HepG2 (cell line): Measurements from ENCODE around the gene HERC5. TPM values are rescaled to one million over a fixed set of nuclear protein-coding genes. Genes with fewer than 3 reads are reported as not detected.

Experiments
- CEBPB ChIP-seq: IDR thresholded peaks from 2 replicates; pipeline ENCODE4 v1.6.1; 2011; ENCODE audit warnings: low read depth, low read length, improper control_type of control experiment, borderline replicate concordance
- CHD4 ChIP-seq: fragments of 200-600 bp; sonication (generic); IDR thresholded peaks from 2 replicates; pipeline ENCODE4 v1.7.0; 2017; ENCODE audit warnings: mild to moderate bottlenecking, low read length, borderline replicate concordance
- KLF6 ChIP-seq: IDR thresholded peaks from 2 replicates; pipeline ENCODE4 v1.8.0; 2016; ENCODE audit warnings: missing biosample characterization, missing genetic modification reagents
- ONECUT2 ChIP-seq: sonication (generic); formaldehyde crosslinking; IDR thresholded peaks from 2 replicates; pipeline ENCODE4 v1.4.0; 2020; ENCODE audit warnings: missing genetic modification reagents
- PHF5A ChIP-seq: IDR thresholded peaks from one replicate; pipeline ENCODE4 v1.6.1; 2018; ENCODE audit warnings: low read depth, missing genetic modification reagents; ENCODE audit not compliant: unreplicated experiment
- PLSCR1 ChIP-seq: sonication (generic); formaldehyde crosslinking; IDR thresholded peaks from 2 replicates; pipeline ENCODE4 v1.5.0; 2020; ENCODE audit warnings: missing genetic modification reagents, mild to moderate bottlenecking, borderline replicate concordance
- PRDM10 ChIP-seq: sonication (generic); formaldehyde crosslinking; IDR thresholded peaks from 2 replicates; pipeline ENCODE4 v1.4.0; 2020; ENCODE audit warnings: low read depth, missing genetic modification reagents
- REL ChIP-seq: sonication (generic); formaldehyde crosslinking; conservative IDR thresholded peaks from 2 replicates; pipeline ENCODE4 v1.8.0; 2022; ENCODE audit warnings: mild to moderate bottlenecking, missing genetic modification reagents, moderate library complexity
- SIX1 ChIP-seq: sonication (generic); formaldehyde crosslinking; IDR thresholded peaks from 2 replicates; pipeline ENCODE4 v1.4.0; 2020; ENCODE audit warnings: missing genetic modification reagents, borderline replicate concordance
- ZBTB26 ChIP-seq: IDR thresholded peaks from 2 replicates; pipeline ENCODE4 v1.6.1; 2016; ENCODE audit warnings: missing compliant biosample characterization, missing genetic modification reagents, borderline replicate concordance
- ZNF484 ChIP-seq: sonication (generic); formaldehyde crosslinking; IDR thresholded peaks from 2 replicates; pipeline ENCODE4 v1.5.1; 2020; ENCODE audit warnings: mild to moderate bottlenecking, low read depth, missing genetic modification reagents, borderline replicate concordance
- ZNF557 ChIP-seq: sonication (generic); formaldehyde crosslinking; IDR thresholded peaks from 2 replicates; pipeline ENCODE4 v1.4.0; 2020; ENCODE audit warnings: missing genetic modification reagents
- ZNF576 ChIP-seq: sonication (generic); formaldehyde crosslinking; IDR thresholded peaks from 2 replicates; pipeline ENCODE4 v1.4.0; 2020; ENCODE audit warnings: mild to moderate bottlenecking, missing genetic modification reagents
- polyA plus RNA-seq, 8 experiments: library from polyadenylated mRNA; depleted of rRNA in 3 of 8; stranded (reverse) in 7 of 8; unstranded in 1 of 8; fragments of >200 nt; fragmentation: Illumina TruSeq in 4 of 8; extraction: Trizol in 4 of 8; gene quantifications; 2 replicates each; pipeline versions ENCODE4 v1.2.1 to v1.2.3, GENCODE V29; 2011 to 2016; ENCODE audit warnings: low read depth in 4 of 8, missing spikeins in 1 of 8, mixed read lengths in 1 of 8; ENCODE audit not compliant: insufficient read depth in 1 of 8
- total RNA-seq, 5 experiments: library from RNA; depleted of rRNA; stranded (reverse); fragments of >200 nt; fragmentation: Illumina TruSeq; extraction: Trizol; gene quantifications; 2 replicates each; pipeline ENCODE4 v1.2.3, GENCODE V29; 2016; ENCODE audit warnings: low read depth in 1 of 5
- TF ChIP-seq, protein P1 (sequence below): sonication (generic); formaldehyde crosslinking; conservative IDR thresholded peaks from 2 replicates; pipeline ENCODE4 v1.8.1; 2023; ENCODE audit warnings: missing genetic modification reagents
- TF ChIP-seq, protein P2 (sequence below): sonication (generic); formaldehyde crosslinking; IDR thresholded peaks from 2 replicates; pipeline ENCODE4 v1.4.0; 2020; ENCODE audit warnings: mild to moderate bottlenecking, missing genetic modification reagents

HERC5 gene
- total and polyA plus RNA-seq, 2 of the 13 experiments (the other 11 are each of a cell fraction or from before 2014, with no cell fraction given) = 0.13 to 0.33 TPM

GRCh38 chr4:88523325-88524129, 66.6 kb downstream of the HERC5 start, which contains the start of gene PYURF (continued):
- TF ChIP-seq, protein P1, sequence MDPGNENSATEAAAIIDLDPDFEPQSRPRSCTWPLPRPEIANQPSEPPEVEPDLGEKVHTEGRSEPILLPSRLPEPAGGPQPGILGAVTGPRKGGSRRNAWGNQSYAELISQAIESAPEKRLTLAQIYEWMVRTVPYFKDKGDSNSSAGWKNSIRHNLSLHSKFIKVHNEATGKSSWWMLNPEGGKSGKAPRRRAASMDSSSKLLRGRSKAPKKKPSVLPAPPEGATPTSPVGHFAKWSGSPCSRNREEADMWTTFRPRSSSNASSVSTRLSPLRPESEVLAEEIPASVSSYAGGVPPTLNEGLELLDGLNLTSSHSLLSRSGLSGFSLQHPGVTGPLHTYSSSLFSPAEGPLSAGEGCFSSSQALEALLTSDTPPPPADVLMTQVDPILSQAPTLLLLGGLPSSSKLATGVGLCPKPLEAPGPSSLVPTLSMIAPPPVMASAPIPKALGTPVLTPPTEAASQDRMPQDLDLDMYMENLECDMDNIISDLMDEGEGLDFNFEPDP = no peak
- TF ChIP-seq PHF5A (no peak), ZNF576 (CRISPR knock-in tag) (peak; percentile 88; the same call in 1 of the 2 replicates), ZNF557 (CRISPR knock-in tag) (peak; percentile 51; the same call in 1 of the 2 replicates), REL (CRISPR knock-in tag) (peak; percentile 89; the same call in 1 of the 2 replicates), ONECUT2 (CRISPR knock-in tag) (no peak), ZBTB26 (CRISPR knock-in tag) (peak; percentile 90), KLF6 (CRISPR knock-in tag) (peak; percentile 88), SIX1 (CRISPR knock-in tag) (no peak), CEBPB (no peak), ZNF484 (0 out of 2 replicates have a peak, but pooled peaks have one; percentile 21), CHD4 (no peak), PLSCR1 (CRISPR knock-in tag) (peak; percentile 93; the same call in 1 of the 2 replicates), PRDM10 (peak; percentile 20; the same call in 1 of the 2 replicates)
- TF ChIP-seq, protein P2, sequence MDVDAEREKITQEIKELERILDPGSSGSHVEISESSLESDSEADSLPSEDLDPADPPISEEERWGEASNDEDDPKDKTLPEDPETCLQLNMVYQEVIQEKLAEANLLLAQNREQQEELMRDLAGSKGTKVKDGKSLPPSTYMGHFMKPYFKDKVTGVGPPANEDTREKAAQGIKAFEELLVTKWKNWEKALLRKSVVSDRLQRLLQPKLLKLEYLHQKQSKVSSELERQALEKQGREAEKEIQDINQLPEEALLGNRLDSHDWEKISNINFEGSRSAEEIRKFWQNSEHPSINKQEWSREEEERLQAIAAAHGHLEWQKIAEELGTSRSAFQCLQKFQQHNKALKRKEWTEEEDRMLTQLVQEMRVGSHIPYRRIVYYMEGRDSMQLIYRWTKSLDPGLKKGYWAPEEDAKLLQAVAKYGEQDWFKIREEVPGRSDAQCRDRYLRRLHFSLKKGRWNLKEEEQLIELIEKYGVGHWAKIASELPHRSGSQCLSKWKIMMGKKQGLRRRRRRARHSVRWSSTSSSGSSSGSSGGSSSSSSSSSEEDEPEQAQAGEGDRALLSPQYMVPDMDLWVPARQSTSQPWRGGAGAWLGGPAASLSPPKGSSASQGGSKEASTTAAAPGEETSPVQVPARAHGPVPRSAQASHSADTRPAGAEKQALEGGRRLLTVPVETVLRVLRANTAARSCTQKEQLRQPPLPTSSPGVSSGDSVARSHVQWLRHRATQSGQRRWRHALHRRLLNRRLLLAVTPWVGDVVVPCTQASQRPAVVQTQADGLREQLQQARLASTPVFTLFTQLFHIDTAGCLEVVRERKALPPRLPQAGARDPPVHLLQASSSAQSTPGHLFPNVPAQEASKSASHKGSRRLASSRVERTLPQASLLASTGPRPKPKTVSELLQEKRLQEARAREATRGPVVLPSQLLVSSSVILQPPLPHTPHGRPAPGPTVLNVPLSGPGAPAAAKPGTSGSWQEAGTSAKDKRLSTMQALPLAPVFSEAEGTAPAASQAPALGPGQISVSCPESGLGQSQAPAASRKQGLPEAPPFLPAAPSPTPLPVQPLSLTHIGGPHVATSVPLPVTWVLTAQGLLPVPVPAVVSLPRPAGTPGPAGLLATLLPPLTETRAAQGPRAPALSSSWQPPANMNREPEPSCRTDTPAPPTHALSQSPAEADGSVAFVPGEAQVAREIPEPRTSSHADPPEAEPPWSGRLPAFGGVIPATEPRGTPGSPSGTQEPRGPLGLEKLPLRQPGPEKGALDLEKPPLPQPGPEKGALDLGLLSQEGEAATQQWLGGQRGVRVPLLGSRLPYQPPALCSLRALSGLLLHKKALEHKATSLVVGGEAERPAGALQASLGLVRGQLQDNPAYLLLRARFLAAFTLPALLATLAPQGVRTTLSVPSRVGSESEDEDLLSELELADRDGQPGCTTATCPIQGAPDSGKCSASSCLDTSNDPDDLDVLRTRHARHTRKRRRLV = peak; percentile 88; the same call in 1 of the 2 replicates
